Liver (tissue), 9 donors: ENCODE data around the gene COL24A1. TPM values are rescaled to one million over a fixed set of nuclear protein-coding genes. Genes with fewer than 3 reads are reported as not detected.

Experiments
- DNase-seq: peaks from one replicate; pipeline ENCODE4 v3.0.0-alpha.2; 2017; ENCODE audit warnings: low spot score
- H3K27ac ChIP-seq, 2 donors: one replicate each; pipeline ENCODE4 v1.7.0; 2013; ENCODE audit warnings: inconsistent platforms in 2 of 2, low read length in 2 of 2, control low read depth in 1 of 2, low read depth in 1 of 2, mild to moderate bottlenecking in 1 of 2
- H3K27me3 ChIP-seq, 4 donors: one replicate each; pipeline versions ENCODE4 v1.6.1 to v1.7.0; 2013; ENCODE audit warnings: low read length in 3 of 4, inconsistent platforms in 1 of 4, mild to moderate bottlenecking in 1 of 4, moderate library complexity in 1 of 4; ENCODE audit not compliant: control insufficient read depth in 4 of 4, insufficient read depth in 4 of 4
- H3K36me3 ChIP-seq, 4 donors: one replicate each; pipeline versions ENCODE4 v1.6.1 to v1.7.0; 2013; ENCODE audit warnings: low read length in 3 of 4, mild to moderate bottlenecking in 3 of 4, low read depth in 1 of 4, moderate library complexity in 1 of 4; ENCODE audit not compliant: control insufficient read depth in 4 of 4, insufficient read depth in 3 of 4
- H3K4me1 ChIP-seq, 4 donors: one replicate each; pipeline versions ENCODE4 v1.6.1 to v1.7.0; 2013; ENCODE audit warnings: low read length in 3 of 4, mild to moderate bottlenecking in 3 of 4, moderate library complexity in 1 of 4; ENCODE audit not compliant: control insufficient read depth in 4 of 4, insufficient read depth in 4 of 4
- H3K4me3 ChIP-seq, 3 donors: one replicate each; pipeline versions ENCODE4 v1.6.1 to v1.7.0; 2013; ENCODE audit warnings: low read length in 3 of 3, control low read depth in 1 of 3, low read depth in 1 of 3, mild to moderate bottlenecking in 1 of 3
- H3K9ac ChIP-seq, 2 donors: one replicate each; pipeline ENCODE4 v1.7.0; 2013; ENCODE audit warnings: low read length in 2 of 2, mild to moderate bottlenecking in 2 of 2, moderate library complexity in 2 of 2, control low read depth in 1 of 2, low read depth in 1 of 2
- H3K9me3 ChIP-seq, 4 donors: one replicate each; pipeline versions ENCODE4 v1.6.1 to v1.7.0; 2013; ENCODE audit warnings: low read length in 3 of 4; ENCODE audit not compliant: control insufficient read depth in 4 of 4
- ATF3 ChIP-seq: IDR thresholded peaks from 2 replicates; pipeline ENCODE4 v1.6.1; 2016; ENCODE audit warnings: antibody characterized with exemption
- CTCF ChIP-seq: fragments of 150-350 bp; IDR thresholded peaks from 2 replicates; pipeline ENCODE4 v1.5.1; 2017; ENCODE audit warnings: improper control_type of control experiment, low read depth, low read length; ENCODE audit not compliant: missing input control
- EGR1 ChIP-seq, 2 donors: IDR thresholded peaks; 2 replicates each; pipeline ENCODE4 v1.6.1; 2016 to 2018; ENCODE audit warnings: antibody characterized with exemption in 2 of 2, low read depth in 2 of 2
- FOXA1 ChIP-seq: IDR thresholded peaks from 2 replicates; pipeline ENCODE4 v1.6.1; 2016; ENCODE audit warnings: antibody characterized with exemption
- FOXA2 ChIP-seq: IDR thresholded peaks from 2 replicates; pipeline ENCODE4 v1.6.1; 2016; ENCODE audit warnings: antibody characterized with exemption
- GABPA ChIP-seq, 2 donors: IDR thresholded peaks in 1 of 2; conservative IDR thresholded peaks in 1 of 2; 2 replicates each; pipeline ENCODE4 v1.6.1; 2016; ENCODE audit warnings: antibody characterized with exemption in 2 of 2, mild to moderate bottlenecking in 1 of 2, moderate library complexity in 1 of 2
- HNF4A ChIP-seq, 2 donors: conservative IDR thresholded peaks; 2 replicates each; pipeline ENCODE4 v1.6.1; 2016; ENCODE audit warnings: antibody characterized with exemption in 2 of 2, mild to moderate bottlenecking in 2 of 2
- HNF4G ChIP-seq: IDR thresholded peaks from 2 replicates; pipeline ENCODE4 v1.6.1; 2016; ENCODE audit warnings: antibody characterized with exemption
- JUND ChIP-seq, 2 donors: IDR thresholded peaks; 2 replicates each; pipeline ENCODE4 v1.6.1; 2016; ENCODE audit warnings: antibody characterized with exemption in 2 of 2
- MAX ChIP-seq: IDR thresholded peaks from 2 replicates; pipeline ENCODE4 v1.6.1; 2016; ENCODE audit warnings: antibody characterized with exemption
- NR2F2 ChIP-seq: IDR thresholded peaks from 2 replicates; pipeline ENCODE4 v1.6.1; 2016; ENCODE audit warnings: antibody characterized with exemption
- RAD21 ChIP-seq, 2 donors: IDR thresholded peaks; 2 replicates each; pipeline ENCODE4 v1.6.1; 2016; ENCODE audit warnings: antibody characterized with exemption in 2 of 2, mild to moderate bottlenecking in 2 of 2
- REST ChIP-seq: IDR thresholded peaks from 2 replicates; pipeline ENCODE4 v1.6.1; 2016; ENCODE audit warnings: antibody characterized with exemption, mild to moderate bottlenecking
- RXRA ChIP-seq, 2 donors: IDR thresholded peaks; 2 replicates each; pipeline ENCODE4 v1.6.1; 2017 to 2018; ENCODE audit warnings: antibody characterized with exemption in 2 of 2, mild to moderate bottlenecking in 1 of 2
- SP1 ChIP-seq: IDR thresholded peaks from 2 replicates; pipeline ENCODE4 v1.6.1; 2018; ENCODE audit warnings: antibody characterized with exemption, mild to moderate bottlenecking
- TAF1 ChIP-seq: conservative IDR thresholded peaks from 2 replicates; pipeline ENCODE4 v1.6.1; 2016; ENCODE audit warnings: antibody characterized with exemption, mild to moderate bottlenecking
- YY1 ChIP-seq: IDR thresholded peaks from 2 replicates; pipeline ENCODE4 v1.6.1; 2016; ENCODE audit warnings: antibody characterized with exemption, mild to moderate bottlenecking
- ZBTB33 ChIP-seq: IDR thresholded peaks from 2 replicates; pipeline ENCODE4 v1.6.1; 2016; ENCODE audit warnings: antibody characterized with exemption
- WGBS: extraction: QIAGEN DNeasy Blood & Tissue Kit; methylation state at CpG from one replicate; pipeline ENCODE4 v1.1.7; 2013; 5-methylcytosine and 5-hydroxymethylcytosine counted together
- polyA plus RNA-seq, 2 donors: library from polyadenylated mRNA; stranded (reverse) in 1 of 2; unstranded in 1 of 2; fragments of 200-250 nt in 1 of 2; fragments of >200 nt in 1 of 2; fragmentation: Nextera tagmentation in 1 of 2; extraction: Ambion mirVana in 1 of 2; gene quantifications; one replicate each; pipeline versions ENCODE4 v1.2.1 to v1.2.3, GENCODE V29; 2013 to 2015
- total RNA-seq, 2 donors: library from RNA; depleted of rRNA; stranded (reverse); fragments of >200 nt; gene quantifications; one replicate each; pipeline ENCODE4 v1.2.3, GENCODE V29; 2014
- donor health status: healthy.
- donor health status: healthy.
- donor health status: healthy.
- donor health status: healthy.
- donor health status: healthy.

COL24A1 gene
- total and polyA plus RNA-seq, 4 donors = under 0.01 to 0.28 (median 0.01) TPM; not detected in 1

GRCh38 chr1:85806236-85806965 lies 350.2 kb downstream of the COL24A1 start:
- peaks cover 0 to 8% (median 1%) of the 10 kb centered on the region in 4 donors for H3K9me3 ChIP-seq
- TF ChIP-seq ATF3 = no peak
- TF ChIP-seq YY1 = no peak
- TF ChIP-seq CTCF = no peak
- TF ChIP-seq NR2F2 = no peak
- TF ChIP-seq HNF4G = no peak
- H3K27ac ChIP-seq = no peak overlapping the region
- H3K27me3 ChIP-seq = no peaks in the 10 kb centered on the region
- 48% methylated on average over 1 of the region's 1 CpG for WGBS
- H3K36me3 ChIP-seq = no peaks in the 10 kb centered on the region
- H3K4me3 ChIP-seq = no peak overlapping the region
- no peak for DNase-seq
- no peak overlapping the region for H3K9ac ChIP-seq
- H3K4me1 ChIP-seq = no peaks in the 10 kb centered on the region

- no peaks in the 10 kb centered on the region for H3K36me3 ChIP-seq
- no peak for TF ChIP-seq JUND (IDR thresholded peaks at IDR 0.05)
- no peak for TF ChIP-seq FOXA2
- no peak for TF ChIP-seq EGR1 (IDR thresholded peaks at IDR 0.05; ENCODE audit: low read depth in 2 of 2)
- no peak for TF ChIP-seq CTCF
- no peak for TF ChIP-seq MAX
- no peak for TF ChIP-seq REST
- TF ChIP-seq HNF4G = no peak
- TF ChIP-seq RXRA (IDR thresholded peaks at IDR 0.05) = no peak
- no peak for TF ChIP-seq FOXA1
- TF ChIP-seq SP1 = no peak
- no peak for TF ChIP-seq NR2F2
- TF ChIP-seq ATF3 = no peak
- no peak for TF ChIP-seq GABPA (IDR thresholded peaks at IDR 0.05 in 1 of 2, conservative IDR thresholded peaks at IDR 0.05 in 1 of 2)
- TF ChIP-seq ZBTB33 = no peak
- TF ChIP-seq TAF1 = no peak
- TF ChIP-seq HNF4A (conservative IDR thresholded peaks at IDR 0.05) = no peak
- no peak for TF ChIP-seq YY1
- no peak for TF ChIP-seq RAD21 (IDR thresholded peaks at IDR 0.05)
- no peak for DNase-seq
- no peaks in the 10 kb centered on the region for H3K9me3 ChIP-seq
- H3K27ac ChIP-seq = no peak overlapping the region
- no peak overlapping the region for H3K4me3 ChIP-seq
- 70% methylated on average over 1 of the region's 1 CpG for WGBS
- H3K27me3 ChIP-seq = peaks cover 0 to 3% (median 0%) of the 10 kb centered on the region in 4 donors
- H3K9ac ChIP-seq = no peak overlapping the region
- no peaks in the 10 kb centered on the region for H3K4me1 ChIP-seq
These were observed 355.1 kb downstream of the COL24A1 start for GRCh38 chr1:85801520-85801919.
